A673 (cell line): ENCODE results near the gene CBL.

Experiments
- EZH2 ChIP-seq: fragments of 200-600 bp; sonication (generic); IDR thresholded peaks from 2 replicates; pipeline ENCODE4 v1.6.1; 2017; ENCODE audit warnings: borderline replicate concordance, low read depth, mild to moderate bottlenecking, mixed read lengths, antibody characterized with exemption, low read length; ENCODE audit not compliant: poor library complexity, severe bottlenecking
- TF ChIP-seq, protein P1 (sequence below): fragments of 300-800, 200-600 bp; sonication (generic); conservative IDR thresholded peaks from 2 replicates; pipeline ENCODE4 v1.5.1; 2017; ENCODE audit warnings: low read depth, mild to moderate bottlenecking, antibody characterized with exemption, low read length, moderate library complexity, mixed read lengths

DNA sequence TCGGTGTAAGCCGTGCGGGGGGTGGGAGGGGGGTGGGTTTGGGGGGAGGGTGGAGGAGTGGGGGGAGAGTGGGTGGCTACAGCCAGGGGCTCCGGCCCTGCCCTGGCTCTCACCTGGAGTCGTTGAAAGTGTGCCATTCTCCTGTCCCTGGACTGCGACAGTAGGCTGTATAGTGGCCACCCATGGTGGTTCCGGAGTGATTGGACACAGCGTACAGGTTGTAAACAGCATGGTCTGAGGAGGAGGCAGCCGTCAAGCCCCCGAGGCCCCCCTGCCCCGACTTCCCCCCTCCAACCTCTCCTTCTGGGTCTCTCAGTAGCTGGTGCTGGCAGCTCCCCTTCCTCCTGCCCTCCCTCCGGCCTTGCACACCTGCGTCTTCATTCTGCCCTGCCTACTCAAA lies 150.9 kb downstream of the CBL start:
- TF ChIP-seq, protein P1, sequence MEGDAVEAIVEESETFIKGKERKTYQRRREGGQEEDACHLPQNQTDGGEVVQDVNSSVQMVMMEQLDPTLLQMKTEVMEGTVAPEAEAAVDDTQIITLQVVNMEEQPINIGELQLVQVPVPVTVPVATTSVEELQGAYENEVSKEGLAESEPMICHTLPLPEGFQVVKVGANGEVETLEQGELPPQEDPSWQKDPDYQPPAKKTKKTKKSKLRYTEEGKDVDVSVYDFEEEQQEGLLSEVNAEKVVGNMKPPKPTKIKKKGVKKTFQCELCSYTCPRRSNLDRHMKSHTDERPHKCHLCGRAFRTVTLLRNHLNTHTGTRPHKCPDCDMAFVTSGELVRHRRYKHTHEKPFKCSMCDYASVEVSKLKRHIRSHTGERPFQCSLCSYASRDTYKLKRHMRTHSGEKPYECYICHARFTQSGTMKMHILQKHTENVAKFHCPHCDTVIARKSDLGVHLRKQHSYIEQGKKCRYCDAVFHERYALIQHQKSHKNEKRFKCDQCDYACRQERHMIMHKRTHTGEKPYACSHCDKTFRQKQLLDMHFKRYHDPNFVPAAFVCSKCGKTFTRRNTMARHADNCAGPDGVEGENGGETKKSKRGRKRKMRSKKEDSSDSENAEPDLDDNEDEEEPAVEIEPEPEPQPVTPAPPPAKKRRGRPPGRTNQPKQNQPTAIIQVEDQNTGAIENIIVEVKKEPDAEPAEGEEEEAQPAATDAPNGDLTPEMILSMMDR, result no peak
- no peak for TF ChIP-seq EZH2
